Lower leg skin (tissue), 4 donors: ENCODE data around the gene SYS1. TPM values are rescaled to one million over a fixed set of nuclear protein-coding genes. Genes with fewer than 3 reads are reported as not detected.

Experiments used
- DNase-seq, 2 donors: peaks; one replicate each; pipeline ENCODE4 v3.0.0-alpha.2; 2019; ENCODE audit warnings: low spot score in 2 of 2
- H3K4me3 ChIP-seq: fragments of 200-600 bp; sonication (generic); 2 replicates; pipeline ENCODE4 v1.5.1; 2017; ENCODE audit warnings: mild to moderate bottlenecking, low read depth; ENCODE audit not compliant: poor library complexity, severe bottlenecking
- POLR2A ChIP-seq, 2 donors: fragments of 450-650 bp; IDR thresholded peaks; one replicate each; pipeline ENCODE4 v1.6.1; 2016 to 2017; ENCODE audit warnings: antibody characterized with exemption in 2 of 2, mild to moderate bottlenecking in 1 of 2, moderate library complexity in 1 of 2
- WGBS, 2 donors: methylation state at CpG; one replicate each; pipeline ENCODE4 v1.1.5; 2018; 5-methylcytosine and 5-hydroxymethylcytosine counted together
- intact Hi-C: fragments of 100-400 bp; cut with DNase I; formaldehyde crosslinking; loops from one replicate; pipeline ENCODE4 v1.15.0; 2023; ENCODE audit warnings: low total_unique reads
- total RNA-seq, 4 donors: library from RNA; depleted of rRNA; stranded (reverse); fragments of >200 nt; gene quantifications; one replicate each; pipeline ENCODE4 v1.1.0, GENCODE V29; 2016
- TF ChIP-seq, protein P1 (sequence below), 3 donors: fragments of 450-650 bp; IDR thresholded peaks; one replicate each; pipeline ENCODE4 v1.5.1; 2016; ENCODE audit warnings: antibody characterized with exemption in 3 of 3, mild to moderate bottlenecking in 3 of 3, moderate library complexity in 2 of 3

The SYS1 gene
- total RNA-seq, 4 donors from 2014 or later = 27.3 to 46.6 (median 36.0) TPM

DNA sequence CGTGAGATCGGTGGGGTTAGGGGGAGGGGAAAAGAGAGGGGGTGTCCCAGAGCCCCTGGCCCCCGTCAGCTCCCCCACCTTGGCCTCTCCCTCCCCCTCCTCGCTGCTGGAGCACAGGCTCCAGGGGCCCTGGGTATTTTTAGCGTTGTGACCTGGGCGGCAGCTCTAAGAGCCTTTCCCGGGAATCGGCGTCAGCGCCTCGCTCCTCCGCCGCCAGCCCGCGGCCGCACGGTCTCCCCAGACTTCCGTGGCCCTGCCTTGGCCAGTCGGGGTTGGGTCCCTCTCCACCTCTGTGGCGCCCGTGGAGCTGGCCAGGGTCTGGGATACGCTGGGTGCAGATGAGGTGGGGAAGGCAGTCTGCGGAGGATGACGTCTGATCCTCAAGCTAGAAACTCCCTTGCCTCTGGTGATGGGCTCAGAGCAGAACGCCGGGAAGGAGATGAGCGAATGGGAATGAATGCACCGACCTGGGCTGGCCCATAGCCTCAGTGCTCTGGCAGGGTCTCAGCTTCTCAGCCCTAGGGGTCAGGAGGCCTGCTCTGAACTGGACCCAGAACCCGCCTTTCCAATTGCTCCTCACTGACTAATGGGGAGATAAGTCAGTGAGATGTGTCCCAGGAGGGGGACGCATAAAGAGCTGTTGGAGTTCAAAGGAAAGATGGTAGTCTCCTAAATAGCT lies 44.2 kb downstream of the SYS1 start:
- intact Hi-C loops = no loop called here
- peak in 1 of 2 donors; percentile 89 for DNase-seq
- WGBS, 2 donors = 10 to 28% methylated on average over 11 to 26 of the region's 30 CpGs
- no peak for TF ChIP-seq POLR2A (IDR thresholded peaks at IDR 0.05)
- TF ChIP-seq, protein P1, sequence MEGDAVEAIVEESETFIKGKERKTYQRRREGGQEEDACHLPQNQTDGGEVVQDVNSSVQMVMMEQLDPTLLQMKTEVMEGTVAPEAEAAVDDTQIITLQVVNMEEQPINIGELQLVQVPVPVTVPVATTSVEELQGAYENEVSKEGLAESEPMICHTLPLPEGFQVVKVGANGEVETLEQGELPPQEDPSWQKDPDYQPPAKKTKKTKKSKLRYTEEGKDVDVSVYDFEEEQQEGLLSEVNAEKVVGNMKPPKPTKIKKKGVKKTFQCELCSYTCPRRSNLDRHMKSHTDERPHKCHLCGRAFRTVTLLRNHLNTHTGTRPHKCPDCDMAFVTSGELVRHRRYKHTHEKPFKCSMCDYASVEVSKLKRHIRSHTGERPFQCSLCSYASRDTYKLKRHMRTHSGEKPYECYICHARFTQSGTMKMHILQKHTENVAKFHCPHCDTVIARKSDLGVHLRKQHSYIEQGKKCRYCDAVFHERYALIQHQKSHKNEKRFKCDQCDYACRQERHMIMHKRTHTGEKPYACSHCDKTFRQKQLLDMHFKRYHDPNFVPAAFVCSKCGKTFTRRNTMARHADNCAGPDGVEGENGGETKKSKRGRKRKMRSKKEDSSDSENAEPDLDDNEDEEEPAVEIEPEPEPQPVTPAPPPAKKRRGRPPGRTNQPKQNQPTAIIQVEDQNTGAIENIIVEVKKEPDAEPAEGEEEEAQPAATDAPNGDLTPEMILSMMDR (IDR thresholded peaks at IDR 0.05) = no peak
- peak overlapping the region; percentile 57 for H3K4me3 ChIP-seq

- peak within 1 kb of the TSS; percentile 57 for H3K4me3 ChIP-seq
- no peak for DNase-seq
- TF ChIP-seq, protein P1 (IDR thresholded peaks at IDR 0.05) = no peak
- no peak for TF ChIP-seq POLR2A (IDR thresholded peaks at IDR 0.05)
- intact Hi-C loops = no loop called here
- 82 to 84% methylated on average over 21 of the region's 21 CpGs for WGBS, 2 donors
Observed at GRCh38 chr20:45407783-45408645, 45.1 kb downstream of the SYS1 start, which contains the start of gene DBNDD2. Gene DBNDD2, plus strand, starts transcription at chr20:45408289. Its CDS starts 179 bp downstream, at chr20:45408468.

- no peak overlapping the region for H3K4me3 ChIP-seq
- 79 to 87% methylated on average over 7 of the region's 7 CpGs for WGBS, 2 donors
- DNase-seq = no peak
- intact Hi-C loops = no loop called here
- TF ChIP-seq, protein P1 (IDR thresholded peaks at IDR 0.05) = no peak
- no peak for TF ChIP-seq POLR2A (IDR thresholded peaks at IDR 0.05)
Observed at GRCh38 chr20:45408646-45409213, 45.8 kb downstream of the SYS1 start.

DNA sequence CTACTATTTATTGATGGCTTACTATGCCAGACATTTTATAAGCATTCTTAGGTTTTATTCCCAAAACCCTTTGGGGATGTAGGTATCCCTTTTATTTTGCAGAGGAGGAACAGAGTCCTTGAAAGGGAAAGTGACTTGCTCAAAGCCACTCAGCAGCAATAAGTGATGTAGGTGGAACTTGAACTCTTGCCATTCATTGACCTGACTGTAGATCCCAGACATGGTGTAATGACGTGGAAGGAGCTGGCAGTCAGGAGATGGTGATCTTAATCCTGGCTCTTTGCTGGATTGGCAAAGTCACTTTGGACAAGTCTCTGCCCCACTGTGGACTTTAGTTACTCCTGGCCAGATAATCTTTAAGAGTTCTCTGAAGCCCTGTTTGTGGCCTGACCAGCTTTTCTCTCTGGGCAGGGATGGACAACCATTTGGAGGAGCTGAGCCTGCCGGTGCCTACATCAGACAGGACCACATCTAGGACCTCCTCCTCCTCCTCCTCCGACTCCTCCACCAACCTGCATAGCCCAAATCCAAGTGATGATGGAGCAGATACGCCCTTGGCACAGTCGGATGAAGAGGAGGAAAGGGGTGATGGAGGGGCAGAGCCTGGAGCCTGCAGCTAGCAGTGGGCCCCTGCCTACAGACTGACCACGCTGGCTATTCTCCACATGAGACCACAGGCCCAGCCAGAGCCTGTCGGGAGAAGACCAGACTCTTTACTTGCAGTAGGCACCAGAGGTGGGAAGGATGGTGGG lies 46.7 kb downstream of the SYS1 start:
- 88 to 94% methylated on average over 7 of the region's 7 CpGs for WGBS, 2 donors
- DNase-seq = no peak
- intact Hi-C loops = no loop called here
- TF ChIP-seq, protein P1 (IDR thresholded peaks at IDR 0.05) = no peak
- no peak for TF ChIP-seq POLR2A (IDR thresholded peaks at IDR 0.05)
- no peak overlapping the region for H3K4me3 ChIP-seq

- WGBS, 2 donors = 64 to 76% methylated on average over 8 of the region's 8 CpGs
- intact Hi-C loops = no loop called here
- no peak for TF ChIP-seq POLR2A (IDR thresholded peaks at IDR 0.05)
- TF ChIP-seq, protein P1 (IDR thresholded peaks at IDR 0.05) = no peak
- DNase-seq = no peak
- H3K4me3 ChIP-seq = no peak overlapping the region
Observed at GRCh38 chr20:45410887-45411286, 47.9 kb downstream of the SYS1 start.
